GM18499 (cell line): Measurements from ENCODE around the gene STPG3.

ENCODE experiments used
- ATAC-seq: cut with Tn5 transposase; IDR thresholded peaks from one replicate; pipeline ENCODE4 v1.9.1; 2021; ENCODE audit warnings: moderate number of reproducible peaks; ENCODE audit not compliant: insufficient read depth, unreplicated experiment

Gene STPG3

DNA sequence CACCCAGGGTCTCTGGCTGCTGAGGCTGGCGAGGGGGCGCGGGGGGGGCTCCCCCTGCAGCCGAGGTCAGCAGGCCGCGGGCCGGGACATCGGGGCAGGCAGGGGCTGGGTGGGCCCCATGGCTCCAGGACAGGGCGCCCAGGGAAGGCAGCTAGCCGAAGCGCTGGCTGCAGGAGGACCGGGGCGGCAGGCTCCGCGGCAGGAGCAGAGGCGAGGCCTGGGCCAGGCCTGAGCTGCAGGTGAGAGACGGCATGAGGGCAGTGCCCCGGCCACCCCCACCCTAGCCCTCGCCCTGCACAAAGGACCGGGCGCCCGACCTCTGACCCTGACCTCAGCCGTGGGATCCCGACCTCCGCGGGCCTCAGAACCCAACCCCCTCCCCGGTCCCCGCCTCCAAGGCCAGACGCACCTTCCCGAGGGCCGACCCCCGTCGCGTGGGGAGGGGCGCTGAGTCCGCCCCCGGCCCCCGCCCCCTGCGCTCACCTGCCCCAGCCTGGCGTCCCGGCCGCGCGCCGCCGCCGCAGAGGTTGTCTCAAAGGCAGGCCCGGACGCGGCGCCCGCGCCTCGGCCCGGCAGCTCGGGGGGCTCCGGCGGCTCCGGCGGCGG is 29.5 kb upstream of the STPG3 start:
- ATAC-seq = no peak

DNA sequence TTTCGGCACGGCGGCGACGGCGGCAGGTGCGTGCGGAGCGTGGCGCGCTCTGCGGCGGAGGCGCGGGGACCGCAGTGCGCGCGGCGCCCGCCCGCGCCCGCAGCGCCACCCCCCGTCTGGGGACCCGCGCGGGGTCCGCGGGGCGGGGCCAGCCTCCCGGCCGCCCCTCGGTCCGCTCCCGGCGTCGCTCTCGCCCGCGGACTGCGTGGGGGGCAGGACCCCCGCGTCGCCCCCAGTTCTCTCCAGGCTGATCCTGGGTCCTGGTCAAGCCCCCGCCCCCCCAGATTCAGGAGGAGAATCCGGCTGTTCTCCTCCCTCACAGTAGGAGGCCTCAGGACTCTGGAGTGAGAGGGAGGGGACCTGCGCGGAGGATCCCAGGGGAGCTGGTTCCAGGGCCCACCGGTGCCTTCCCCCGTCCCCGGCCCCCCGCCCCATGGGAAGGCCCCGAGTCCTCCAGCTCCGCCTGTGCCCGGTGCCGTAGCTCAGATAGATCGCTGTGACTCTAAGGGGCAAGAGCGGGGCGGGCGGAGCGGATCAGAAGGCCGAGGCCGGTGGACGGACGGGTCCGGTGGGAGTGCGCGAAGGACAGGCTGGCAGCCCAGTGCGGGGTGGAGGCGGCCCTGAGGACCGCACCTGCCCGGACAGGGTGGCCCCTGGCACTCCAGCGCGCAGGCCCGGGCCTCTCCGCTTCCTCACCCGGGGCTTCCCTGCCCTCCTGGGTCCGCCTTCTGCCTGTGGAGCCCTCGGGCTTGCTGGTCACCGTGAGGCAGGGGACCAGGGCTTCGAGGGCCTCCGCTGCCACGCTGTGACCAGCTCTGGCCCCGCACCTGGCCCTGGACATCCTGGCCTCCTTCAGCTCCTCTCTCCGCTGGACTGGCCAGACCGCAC is 28.7 kb upstream of the STPG3 start, which contains the start of gene RNF208:
RNF208 (minus strand) TSS at position 51 of the 888 bp plus-strand sequence. CDS start 1,028 bp downstream, outside the sequence.
- ATAC-seq = no peak

DNA sequence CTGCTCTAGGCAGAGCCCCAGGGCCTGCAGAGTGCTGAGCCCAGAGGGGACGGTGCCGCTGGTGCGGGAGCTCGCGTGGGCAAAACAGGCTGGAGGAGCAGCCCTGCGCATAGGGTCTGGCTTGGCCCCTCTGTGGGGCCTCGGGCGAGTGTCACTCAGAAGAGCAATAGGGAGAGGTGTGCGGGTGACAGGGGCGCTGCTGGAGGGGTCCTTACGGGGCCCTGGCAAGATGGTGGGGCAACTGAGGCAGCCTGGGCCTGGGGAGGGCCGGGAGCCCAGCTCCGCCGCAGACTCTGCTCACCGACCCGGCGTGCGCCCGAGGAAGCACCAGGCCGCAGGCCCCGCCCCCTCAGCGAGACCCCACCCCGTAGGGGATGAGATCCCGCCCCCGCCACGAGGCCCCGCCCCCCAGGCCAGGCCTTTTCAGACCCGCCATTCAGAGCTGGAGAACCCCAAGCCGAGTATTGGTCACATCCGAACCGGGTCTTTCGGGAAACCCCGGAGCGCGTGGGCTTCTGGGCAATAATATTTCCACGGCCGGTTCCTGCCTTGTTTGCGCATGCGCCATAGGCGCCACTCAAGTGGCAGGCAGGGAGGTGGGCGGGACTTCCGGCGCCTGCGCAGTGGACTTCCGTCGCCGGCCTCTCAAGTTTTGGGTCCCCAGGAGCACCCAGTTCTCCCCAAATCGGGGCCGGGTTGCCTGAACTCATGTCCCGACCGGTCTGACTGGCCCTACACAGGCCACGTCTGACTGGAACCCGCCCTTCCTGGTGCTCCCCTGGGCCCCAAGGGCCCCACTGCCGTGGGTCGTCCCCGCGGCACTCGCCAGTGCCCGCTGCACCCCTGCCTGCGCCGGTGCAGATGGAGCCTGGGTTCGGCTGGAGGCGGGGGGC is 27.8 kb upstream of the STPG3 start:
- peak; percentile 49 for ATAC-seq

DNA sequence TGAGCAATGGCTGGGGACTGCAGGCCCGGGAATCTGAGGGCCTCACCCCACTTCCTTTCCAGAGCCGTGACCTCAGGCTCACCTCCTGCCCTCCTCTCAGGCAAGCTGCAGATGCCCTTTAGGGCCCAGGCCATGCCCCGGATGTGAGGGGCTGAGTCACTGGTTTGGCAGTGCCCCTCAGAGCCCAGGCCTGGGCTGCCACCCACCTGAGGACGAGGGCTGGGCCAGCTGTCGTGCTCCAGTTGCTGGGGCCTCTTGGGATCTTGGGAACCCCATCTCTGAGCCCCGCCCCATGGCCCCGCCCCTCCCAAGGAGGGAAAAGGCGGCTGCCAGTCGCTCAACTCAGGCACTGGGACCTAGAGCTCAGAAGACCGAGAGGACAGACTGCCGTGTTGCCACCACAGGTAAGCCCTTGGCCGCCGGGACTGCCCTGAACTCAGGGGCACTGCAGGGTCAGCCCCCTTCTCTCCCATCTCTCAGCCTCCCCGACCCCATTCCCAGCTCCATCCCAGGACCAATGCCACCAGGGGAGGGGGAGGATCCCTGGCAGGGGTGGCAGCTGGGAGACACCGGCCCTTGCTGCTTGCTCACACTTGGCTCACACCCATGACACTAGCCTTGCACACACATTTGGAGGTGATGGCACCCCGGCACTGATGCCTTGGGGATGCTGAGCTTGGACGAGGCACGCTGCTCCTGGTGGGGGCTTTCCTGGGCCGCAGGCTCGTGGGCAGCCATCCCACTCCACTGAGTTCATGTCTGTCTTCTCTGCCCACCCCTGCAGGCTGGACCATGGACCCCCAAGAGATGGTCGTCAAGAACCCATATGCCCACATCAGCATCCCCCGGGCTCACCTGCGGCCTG is 26.0 kb upstream of the STPG3 start, which contains the start of gene CYSRT1:
CYSRT1 (plus strand) TSS at position 345 of the 865 bp plus-strand sequence; CDS start at position 793, 448 bp downstream.
- no peak for ATAC-seq

DNA sequence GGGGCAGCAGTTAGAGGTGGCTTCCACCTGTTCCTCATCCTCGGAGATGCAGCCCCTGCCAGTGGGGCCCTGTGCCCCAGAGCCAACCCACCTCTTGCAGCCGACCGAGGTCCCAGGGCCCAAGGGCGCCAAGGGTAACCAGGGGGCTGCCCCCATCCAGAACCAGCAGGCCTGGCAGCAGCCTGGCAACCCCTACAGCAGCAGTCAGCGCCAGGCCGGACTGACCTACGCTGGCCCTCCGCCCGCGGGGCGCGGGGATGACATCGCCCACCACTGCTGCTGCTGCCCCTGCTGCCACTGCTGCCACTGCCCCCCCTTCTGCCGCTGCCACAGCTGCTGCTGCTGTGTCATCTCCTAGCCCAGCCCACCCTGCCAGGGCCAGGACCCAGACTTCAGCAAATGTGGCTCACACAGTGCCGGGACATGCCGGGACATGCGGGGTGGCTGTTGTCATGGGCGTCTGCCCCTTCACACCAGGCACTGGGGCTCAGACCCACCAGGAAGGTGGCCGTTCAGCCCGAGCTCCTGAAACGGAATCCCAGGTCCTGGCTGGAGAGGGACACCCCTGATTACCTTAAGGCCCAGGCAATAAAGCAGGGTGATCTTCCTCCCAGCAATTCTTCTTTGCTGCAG is 25.3 kb upstream of the STPG3 start:
- no peak for ATAC-seq

DNA sequence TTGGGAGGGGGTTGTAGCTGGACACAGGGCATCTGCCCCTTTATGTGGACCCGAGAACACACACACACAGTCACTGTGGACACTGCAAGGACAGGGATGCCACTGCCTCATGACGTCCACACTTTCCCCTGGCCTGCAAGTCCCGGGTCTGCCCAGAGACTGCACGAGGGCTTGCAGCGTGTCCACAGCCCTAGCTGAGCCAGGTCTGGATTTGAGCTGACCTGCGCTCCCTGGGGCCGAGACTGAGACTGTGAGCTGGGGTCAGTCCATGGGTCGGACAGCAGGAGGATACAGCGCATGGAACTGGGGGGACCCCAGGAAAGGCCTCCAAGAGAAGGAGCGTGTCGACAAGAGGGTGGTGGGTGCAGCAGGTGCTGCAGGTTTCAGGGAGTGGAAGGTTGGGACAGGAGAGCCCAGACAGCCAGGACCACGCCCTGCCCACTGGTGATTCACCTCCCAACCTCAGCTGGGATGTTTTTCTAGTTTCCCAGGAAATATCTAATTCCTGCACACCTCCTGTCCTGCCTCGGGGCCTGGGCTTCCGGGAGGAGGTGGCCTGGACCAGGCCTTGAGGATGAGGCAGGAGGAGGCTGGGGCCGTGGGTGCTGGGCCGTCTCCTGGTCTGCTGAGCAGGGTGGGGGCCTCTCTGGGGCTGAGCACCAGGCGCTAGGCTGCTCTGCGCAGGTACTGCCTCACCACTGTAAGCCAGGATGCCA is 24.6 kb upstream of the STPG3 start:
- ATAC-seq = no peak

DNA sequence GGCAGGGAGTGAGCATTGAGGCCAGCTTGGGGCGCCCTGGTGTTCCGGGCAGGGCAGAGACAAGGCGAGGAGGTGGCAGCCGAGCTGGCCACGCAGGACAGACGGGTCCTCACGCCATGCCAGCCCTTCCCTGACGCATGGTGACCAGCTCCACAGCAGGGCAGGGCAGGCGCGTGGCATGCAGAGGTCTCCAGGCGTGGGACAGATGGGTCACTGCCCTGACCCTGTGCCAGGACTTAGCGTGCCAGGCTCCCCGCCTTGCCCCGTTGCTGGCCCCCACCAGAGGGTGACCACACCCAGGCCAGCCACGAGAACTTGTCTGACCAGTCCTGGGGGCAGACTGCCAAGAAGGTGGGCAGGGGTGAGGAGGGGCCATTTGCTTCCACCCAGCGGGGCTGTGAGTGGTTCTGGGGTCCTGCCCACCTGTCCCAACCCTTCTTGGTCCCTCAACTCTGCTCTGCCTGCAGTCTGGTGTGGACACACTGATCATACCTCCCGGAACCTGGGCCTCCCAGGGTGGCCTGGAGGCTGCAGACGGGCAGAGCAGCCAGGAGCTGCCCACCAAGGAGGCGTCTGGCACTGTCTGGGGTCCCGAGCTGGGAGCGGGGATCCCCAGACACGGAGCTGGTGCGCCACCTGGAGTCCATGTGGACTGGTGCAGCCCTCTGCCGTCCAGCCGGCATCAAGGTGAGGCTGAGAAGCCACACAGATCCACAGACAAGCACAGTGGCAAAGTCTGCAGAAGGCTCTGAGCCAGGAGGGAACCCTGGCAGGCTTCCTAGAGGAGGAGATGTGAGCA is 23.8 kb upstream of the STPG3 start, which contains the start of gene RNF224:
RNF224 (plus strand) TSS at position 449 of the 799 bp plus-strand sequence. CDS start 834 bp downstream, outside the sequence.
- ATAC-seq = no peak

DNA sequence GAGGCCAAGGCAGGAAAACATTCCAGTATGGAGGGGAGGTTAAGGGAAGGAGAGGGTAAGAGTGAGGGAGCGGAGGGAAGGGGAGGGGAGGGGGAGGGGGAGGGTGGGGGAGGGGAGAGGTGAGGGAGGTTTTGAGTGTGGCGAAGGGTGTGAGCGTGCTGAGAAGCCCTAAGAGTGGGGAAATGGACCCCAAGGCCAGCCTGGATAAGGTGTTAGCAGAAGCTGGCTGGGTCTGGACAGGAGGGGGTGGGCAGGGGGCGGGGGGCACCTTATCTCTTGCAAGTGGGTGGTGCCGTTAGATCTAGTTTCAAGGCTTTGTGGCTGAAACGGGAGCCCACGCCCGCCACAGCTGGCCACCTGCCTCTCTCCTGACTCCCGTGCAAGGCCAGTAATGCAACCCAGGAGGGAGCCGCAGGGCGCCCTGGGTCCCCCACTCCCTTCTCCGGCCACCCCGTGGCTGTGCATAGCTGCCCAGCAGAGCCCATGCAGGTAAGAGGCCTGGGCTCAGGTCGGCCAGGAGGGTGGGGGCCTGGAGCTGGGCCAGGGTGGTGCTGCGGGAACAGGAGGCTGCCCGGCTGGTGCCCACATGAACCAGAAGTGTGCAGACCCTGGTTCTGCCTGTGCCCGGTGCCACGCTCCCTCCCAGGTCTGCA is 23.1 kb upstream of the STPG3 start:
- no peak for ATAC-seq

DNA sequence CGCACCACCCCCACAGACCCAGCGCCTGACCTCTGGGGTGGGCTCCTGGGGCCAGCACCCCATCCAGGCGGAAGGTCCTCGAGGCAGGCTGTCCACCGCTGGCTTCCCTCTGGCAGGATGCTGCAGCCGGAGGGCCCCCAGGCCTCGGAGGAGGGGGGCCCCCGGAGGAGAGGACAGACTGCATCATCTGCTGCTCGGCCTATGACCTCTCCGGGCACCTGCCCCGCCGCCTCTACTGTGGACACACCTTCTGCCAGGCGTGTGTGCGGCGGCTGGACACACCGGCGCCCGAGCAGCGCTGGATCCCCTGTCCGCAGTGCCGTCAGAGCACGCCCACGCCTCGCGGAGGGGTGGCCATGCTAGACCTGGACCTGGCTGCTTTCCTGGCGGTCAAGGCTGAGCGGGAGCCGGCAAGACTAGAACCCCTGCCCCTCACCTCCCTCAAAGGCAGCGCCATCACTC is 22.5 kb upstream of the STPG3 start:
- no peak for ATAC-seq

DNA sequence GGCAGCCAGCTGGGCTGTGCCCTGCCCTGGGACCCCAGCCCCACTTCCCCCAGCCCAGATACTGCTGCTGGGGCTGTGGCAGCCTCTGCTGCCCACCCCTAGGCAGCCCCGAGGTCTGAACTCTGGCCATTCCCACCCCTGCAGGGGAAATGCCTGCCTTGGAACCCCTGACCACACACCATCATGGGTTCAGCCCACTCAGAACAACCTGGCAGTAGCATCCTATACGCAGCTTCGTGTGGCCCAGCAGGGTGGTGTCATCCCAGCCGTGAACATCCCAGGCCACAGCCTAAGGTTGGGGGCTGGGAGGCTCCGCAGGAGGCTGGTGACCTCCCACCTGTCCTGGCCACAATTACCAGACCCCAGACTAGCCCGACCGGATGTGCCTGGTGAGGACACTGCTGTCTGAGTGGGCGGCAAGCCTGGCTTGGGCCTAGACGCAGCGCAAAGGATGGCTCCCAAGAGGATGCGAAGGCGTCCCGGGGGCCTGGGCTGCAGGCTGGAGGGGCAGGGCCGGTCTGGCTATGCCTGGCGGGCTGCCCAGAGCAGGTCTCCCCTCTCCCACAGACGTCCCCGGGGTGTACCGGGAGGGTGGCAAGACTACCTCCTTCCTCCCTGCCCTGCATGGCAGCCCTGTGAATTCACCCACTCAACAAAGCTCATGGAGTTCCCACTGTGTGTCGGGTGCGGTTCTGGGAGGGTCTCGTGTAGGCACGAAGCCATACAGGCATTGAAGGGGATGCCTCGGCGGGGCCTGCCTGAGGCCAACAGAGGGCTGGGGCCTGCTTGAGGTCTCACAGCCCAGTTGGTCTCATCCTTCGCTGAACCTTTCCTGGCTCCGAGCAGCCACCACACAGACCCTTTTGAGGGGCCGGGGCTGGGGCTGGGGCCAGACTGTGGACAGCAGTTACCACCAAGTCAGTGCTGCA is 21.9 kb upstream of the STPG3 start:
- no peak for ATAC-seq

DNA sequence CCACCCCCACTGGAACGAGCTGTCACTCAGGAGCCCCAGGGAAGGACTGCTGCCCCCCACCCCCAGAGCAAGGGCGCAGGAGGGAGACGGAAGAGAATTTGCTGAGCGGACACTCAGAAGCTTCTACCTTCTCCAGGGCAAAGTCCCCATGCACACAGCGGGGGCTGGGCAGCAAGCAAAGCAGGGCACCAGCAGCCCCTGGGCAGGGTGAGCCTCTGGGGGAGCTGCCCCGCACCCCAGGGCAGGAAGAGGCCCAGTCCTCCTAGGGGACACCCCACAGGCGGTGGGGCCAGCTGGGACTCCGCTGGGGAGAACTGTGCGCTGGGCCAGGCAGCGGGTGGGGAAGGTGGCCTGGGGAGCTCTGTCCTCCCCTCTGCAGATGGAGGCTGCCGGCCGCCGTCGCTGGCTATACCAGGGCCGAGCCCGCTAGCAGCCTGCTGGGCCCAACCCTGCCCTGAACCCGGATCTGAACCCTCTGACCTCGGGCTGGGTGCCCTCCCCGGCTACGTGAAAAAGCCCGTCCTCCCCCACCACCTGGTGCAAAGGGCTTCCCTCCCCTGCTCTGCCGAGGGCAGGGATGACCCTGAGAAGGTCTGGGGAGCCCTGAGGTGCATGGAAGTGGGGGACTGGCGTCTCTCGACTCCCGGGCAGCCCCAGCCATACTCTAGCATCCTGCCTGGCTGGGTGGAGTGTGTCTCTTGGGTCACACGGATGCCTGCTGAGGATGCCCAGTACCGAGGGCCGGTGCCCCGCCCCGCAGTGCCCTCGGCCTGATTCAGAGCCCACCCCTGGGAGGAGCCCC is 21.0 kb upstream of the STPG3 start:
- no peak for ATAC-seq

DNA sequence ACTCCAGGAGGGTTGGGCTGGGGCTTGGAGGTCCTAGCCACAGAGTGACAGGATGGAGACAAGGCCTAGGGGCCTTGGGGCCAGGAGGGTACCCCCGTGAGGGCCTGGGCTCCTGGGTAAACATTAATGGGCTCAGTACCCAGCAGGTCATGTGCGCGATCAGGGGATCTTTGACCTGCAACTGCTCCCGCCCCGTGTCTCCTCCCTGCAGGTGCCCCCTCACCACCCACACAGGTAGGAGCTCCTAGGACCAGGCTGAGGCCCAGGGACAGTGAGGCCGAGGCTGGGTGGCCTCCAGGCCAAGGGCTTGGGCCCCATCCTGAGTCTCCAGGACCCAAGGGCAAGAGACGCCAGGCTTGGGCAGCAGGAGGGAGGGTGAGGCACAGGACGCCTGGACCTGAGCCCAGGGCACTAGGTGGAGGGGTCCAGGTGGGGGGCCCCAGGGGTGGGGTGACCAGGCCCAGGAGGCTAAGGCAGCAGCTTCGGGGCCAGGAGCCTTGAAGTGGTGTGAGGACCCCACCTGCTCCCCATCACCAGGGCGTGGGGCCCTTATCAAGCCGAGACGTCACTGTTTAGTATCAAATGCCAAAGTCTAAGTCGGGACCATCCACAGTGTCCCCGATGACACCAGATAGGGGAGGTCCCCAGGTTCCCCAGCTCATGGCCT is 20.2 kb upstream of the STPG3 start, which contains the start of gene SLC34A3:
SLC34A3 (plus strand) TSS at position 197 of the 667 bp plus-strand sequence. CDS start 802 bp downstream, outside the sequence.
- ATAC-seq = no peak

DNA sequence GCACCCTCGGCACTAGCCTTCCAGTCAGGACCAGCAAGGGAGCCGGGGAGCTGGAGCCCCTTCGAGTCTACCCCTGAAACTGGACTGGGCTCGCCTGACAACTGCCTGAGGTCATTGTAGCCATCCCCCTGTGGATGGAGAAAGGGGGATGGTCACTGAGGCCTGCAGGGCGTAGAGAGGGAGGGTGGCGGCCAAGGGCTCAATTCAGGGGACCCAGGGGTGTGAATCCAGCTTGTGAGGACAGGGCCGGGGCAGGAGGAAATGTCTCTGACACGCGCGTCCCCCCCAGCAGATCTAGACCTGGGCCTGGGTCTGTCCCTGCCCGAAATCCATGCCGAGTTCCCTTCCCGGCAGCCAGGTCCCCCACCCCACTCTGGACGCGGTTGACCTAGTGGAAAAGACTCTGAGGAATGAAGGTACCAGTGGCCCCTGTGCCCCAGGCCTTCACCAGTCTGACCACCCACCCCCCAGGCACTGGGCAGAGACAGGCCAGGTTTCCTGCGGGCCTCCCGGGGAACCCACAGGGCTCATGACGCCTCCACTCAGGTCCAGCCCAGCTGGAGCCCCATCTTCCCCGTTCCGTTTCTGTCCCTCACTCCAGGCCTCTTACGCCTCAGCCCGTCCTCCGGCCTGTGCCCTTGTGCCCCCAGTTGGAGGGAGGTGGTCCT is 19.6 kb upstream of the STPG3 start:
- no peak for ATAC-seq

DNA sequence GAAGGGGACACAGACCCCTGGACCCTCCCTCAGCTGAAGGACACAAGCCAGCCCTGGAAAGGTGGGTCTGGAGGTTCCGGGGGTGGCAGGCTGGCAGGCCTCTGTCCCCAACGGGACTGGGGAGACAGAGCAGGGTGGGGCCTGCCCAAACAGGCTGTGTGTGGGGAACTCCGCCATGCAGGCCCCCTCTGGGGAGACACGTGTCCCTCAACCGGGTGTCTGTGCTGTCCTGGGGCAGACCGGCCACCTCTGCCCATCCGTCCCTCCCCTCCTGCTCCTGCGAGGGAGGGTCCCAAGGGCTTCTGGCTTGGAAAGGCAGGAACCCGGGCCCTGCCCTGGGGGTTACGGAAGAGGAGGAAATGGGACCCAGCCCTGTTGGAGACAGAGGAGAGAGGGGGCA is 19.0 kb upstream of the STPG3 start:
- no peak for ATAC-seq
